ENCODE results near the gene HP. TPM values are rescaled to one million over a fixed set of nuclear protein-coding genes. Genes with fewer than 3 reads are reported as not detected.

Gene HP
- total and polyA plus RNA-seq, 2 donors (not counting 1 experiment from before 2014, with no cell fraction given): not detected

- DNase-seq (no peak), ATAC-seq (ENCODE audit: low read depth) (no peak)
- no peak for TF ChIP-seq CTCF (IDR thresholded peaks at IDR 0.05)
- no peak for TF ChIP-seq EZH2 (IDR thresholded peaks at IDR 0.05; ENCODE audit: borderline replicate concordance, insufficient read depth, low read depth, low read length, poor library complexity, severe bottlenecking)
- no peak overlapping the region for H2AFZ ChIP-seq (ENCODE audit: insufficient read depth, low read depth, low read length, poor library complexity, severe bottlenecking)
- H3K36me3 ChIP-seq (replicated peaks in 1 of 2; ENCODE audit: control extremely low read depth in 1 of 2, control insufficient read depth in 1 of 2, extremely low read depth in 1 of 2, insufficient read depth in 2 of 2, low read length in 1 of 2): peaks cover 4 to 35% of the 10 kb centered on the region in 2 experiments
- Mint-ChIP-seq H3K27me3 (no peaks in the 10 kb centered on the region), H3K4me1 (no peaks in the 10 kb centered on the region), H3K27ac (no peak overlapping the region), H3K9me3 (ENCODE audit: insufficient read depth) (no peaks in the 10 kb centered on the region), H3K4me3 (no peak overlapping the region)
- intact Hi-C loops (cut with micrococcal nuclease): no loop called here
- H3K4me1 ChIP-seq (ENCODE audit: control insufficient read depth in 2 of 2, insufficient read depth in 2 of 2, low read length in 2 of 2): no peaks in the 10 kb centered on the region
- POLR2A ChIA-PET: no interaction called here
- no peak overlapping the region for H3K9ac ChIP-seq (ENCODE audit: low read length)
- no peak overlapping the region for H3K4me2 ChIP-seq (replicated peaks; ENCODE audit: low read depth, low read length, poor library complexity, severe bottlenecking)
- H3K9me3 ChIP-seq (ENCODE audit: control extremely low read depth in 1 of 3, control insufficient read depth in 2 of 3, insufficient read depth in 1 of 3, low read length in 2 of 3): peaks cover 0 to 2% (median 0%) of the 10 kb centered on the region in 3 donors
- CTCF ChIA-PET: no interaction called here
- WGBS (ENCODE audit: insufficient coverage): 99% methylated on average over 10 of the region's 10 CpGs
- no peak overlapping the region for H3K27ac ChIP-seq (ENCODE audit: low read length in 2 of 2)
- H4K20me1 ChIP-seq (ENCODE audit: control insufficient read depth, insufficient read depth, low read length, poor library complexity, severe bottlenecking): no peaks in the 10 kb centered on the region
- H3K79me2 ChIP-seq (ENCODE audit: control insufficient read depth, insufficient read depth, low read length): no peaks in the 10 kb centered on the region
- no peaks in the 10 kb centered on the region for H3K27me3 ChIP-seq (replicated peaks in 1 of 4; ENCODE audit: control extremely low read depth in 1 of 4, control insufficient read depth in 3 of 4, insufficient read depth in 4 of 4, low read length in 3 of 4)
- H3K4me3 ChIP-seq (ENCODE audit: control extremely low read depth in 1 of 5, extremely low read depth in 1 of 5, insufficient read depth in 1 of 5, low read depth in 2 of 5, low read length in 4 of 5): no peak overlapping the region
These were observed 30.3 kb upstream of the HP start for GRCh38 chr16:72023962-72024361.

GRCh38 chr16:72024862-72025382 lies 29.4 kb upstream of the HP start:
- Histone ChIP-seq H3K9ac (ENCODE audit: low read length) (no peak overlapping the region), H4K20me1 (ENCODE audit: control insufficient read depth, insufficient read depth, low read length, poor library complexity, severe bottlenecking) (no peaks in the 10 kb centered on the region), H3K4me3 (ENCODE audit: control extremely low read depth in 1 of 5, extremely low read depth in 1 of 5, insufficient read depth in 1 of 5, low read depth in 2 of 5, low read length in 4 of 5) (no peak overlapping the region), H3K4me1 (ENCODE audit: control insufficient read depth in 2 of 2, insufficient read depth in 2 of 2, low read length in 2 of 2) (no peaks in the 10 kb centered on the region), H3K36me3 (replicated peaks in 1 of 2; ENCODE audit: control extremely low read depth in 1 of 2, control insufficient read depth in 1 of 2, extremely low read depth in 1 of 2, insufficient read depth in 2 of 2, low read length in 1 of 2) (peaks cover 4 to 30% of the 10 kb centered on the region in 2 experiments), H3K4me2 (replicated peaks; ENCODE audit: low read depth, low read length, poor library complexity, severe bottlenecking) (no peak overlapping the region), H3K27me3 (replicated peaks in 1 of 4; ENCODE audit: control extremely low read depth in 1 of 4, control insufficient read depth in 3 of 4, insufficient read depth in 4 of 4, low read length in 3 of 4) (no peaks in the 10 kb centered on the region), H3K79me2 (ENCODE audit: control insufficient read depth, insufficient read depth, low read length) (no peaks in the 10 kb centered on the region), H2AFZ (ENCODE audit: insufficient read depth, low read depth, low read length, poor library complexity, severe bottlenecking) (no peak overlapping the region), H3K9me3 (ENCODE audit: control extremely low read depth in 1 of 3, control insufficient read depth in 2 of 3, insufficient read depth in 1 of 3, low read length in 2 of 3) (peaks cover 0 to 2% (median 0%) of the 10 kb centered on the region in 3 donors), H3K27ac (ENCODE audit: low read length in 2 of 2) (no peak overlapping the region)
- ATAC-seq (ENCODE audit: low read depth) (no peak), DNase-seq (no peak)
- Mint-ChIP-seq H3K9me3 (ENCODE audit: insufficient read depth) (no peaks in the 10 kb centered on the region), H3K4me3 (no peak overlapping the region), H3K27ac (no peak overlapping the region), H3K4me1 (no peaks in the 10 kb centered on the region), H3K27me3 (no peaks in the 10 kb centered on the region)
- no peak for TF ChIP-seq EZH2 (IDR thresholded peaks at IDR 0.05; ENCODE audit: borderline replicate concordance, insufficient read depth, low read depth, low read length, poor library complexity, severe bottlenecking)
- TF ChIP-seq CTCF (IDR thresholded peaks at IDR 0.05): no peak
- intact Hi-C loops (cut with micrococcal nuclease): no loop called here
- ChIA-PET POLR2A (no interaction called here), CTCF (no interaction called here)
- 70% methylated on average over 2 of the region's 6 CpGs for WGBS (ENCODE audit: insufficient coverage)
